LNCAP (cell line): ENCODE data around the gene NRG2.

Experiments
- CTCF ChIP-seq: fragments of 450-650 bp; IDR thresholded peaks from 2 replicates; pipeline ENCODE4 v1.5.1; 2017; ENCODE audit warnings: mild to moderate bottlenecking

The NRG2 gene

GRCh38 chr5:140051950-140052349 is 8.9 kb upstream of the NRG2 start:
- no peak for TF ChIP-seq CTCF

GRCh38 chr5:140049713-140050112 is 6.6 kb upstream of the NRG2 start:
- TF ChIP-seq CTCF = no peak

GRCh38 chr5:140049205-140049604 is 6.1 kb upstream of the NRG2 start:
- no peak for TF ChIP-seq CTCF

GRCh38 chr5:140044041-140044440 is 942 bp upstream of the NRG2 start:
- no peak for TF ChIP-seq CTCF

GRCh38 chr5:140043508-140043872 is 391 bp upstream of the NRG2 start:
- TF ChIP-seq CTCF = no peak; the same call in 1 of the 2 replicates

GRCh38 chr5:140042393-140042642 is 781 bp downstream of the NRG2 start:
- no peak for TF ChIP-seq CTCF

- no peak for TF ChIP-seq CTCF
Observed at GRCh38 chr5:140041492-140042392, 1.4 kb downstream of the NRG2 start.

- TF ChIP-seq CTCF = no peak
Observed at GRCh38 chr5:140041099-140041491, 2.0 kb downstream of the NRG2 start.
